ENCODE results near the gene FREM3. TPM values are rescaled to one million over a fixed set of nuclear protein-coding genes. Genes with fewer than 3 reads are reported as not detected.
"Not testable (repeated sequence)": the region's sequence is repeated elsewhere in the genome, so short reads cannot be mapped to it uniquely, and the experiment has no call there.

The FREM3 gene
- total RNA-seq, 2 experiments from 2014 or later: not detected

GRCh38 chr4:143726714-143727113 lies 26.2 kb upstream of the FREM3 start:
- intact Hi-C loops (cut with DNase I, micrococcal nuclease): no loop called here
- H3K36me3 Mint-ChIP-seq (ENCODE audit: low read depth): no peaks in the 10 kb centered on the region
- ChIA-PET POLR2A (no interaction called here), CTCF (no interaction called here)
- H3K4me1 Mint-ChIP-seq (ENCODE audit: low read depth): no peaks in the 10 kb centered on the region
- Histone ChIP-seq H3K4me3 (ENCODE audit: low read length) (no peak overlapping the region), H3K4me1 (ENCODE audit: insufficient read depth, low read length) (no peaks in the 10 kb centered on the region), H3K36me3 (ENCODE audit: insufficient read depth, low read length) (no peaks in the 10 kb centered on the region), H3K27me3 (ENCODE audit: control insufficient read depth in 1 of 2, insufficient read depth in 2 of 2, low read length in 2 of 2) (no peaks in the 10 kb centered on the region), H3K27ac (ENCODE audit: low read depth in 1 of 2, low read length in 2 of 2) (no peak overlapping the region), H3K9me3 (ENCODE audit: control insufficient read depth in 1 of 2, insufficient read depth in 1 of 2, low read length in 2 of 2) (no peaks in the 10 kb centered on the region)
- TF ChIP-seq CTCF (IDR thresholded peaks at IDR 0.05): no peak
- H3K4me3 Mint-ChIP-seq: no peak overlapping the region
- no peak for DNase-seq
- no peaks in the 10 kb centered on the region for H3K9me3 Mint-ChIP-seq
- no peak overlapping the region for H3K27ac Mint-ChIP-seq
- no peaks in the 10 kb centered on the region for H3K27me3 Mint-ChIP-seq
- no peak for ATAC-seq (ENCODE audit: poor library complexity)

- no peaks in the 10 kb centered on the region for H3K27me3 Mint-ChIP-seq
- no peak for DNase-seq
- intact Hi-C loops (cut with DNase I, micrococcal nuclease): no loop called here
- ATAC-seq (ENCODE audit: poor library complexity): no peak
- ChIA-PET CTCF (no interaction called here), POLR2A (no interaction called here)
- Histone ChIP-seq H3K9me3 (ENCODE audit: control insufficient read depth in 1 of 2, insufficient read depth in 1 of 2, low read length in 2 of 2) (no peaks in the 10 kb centered on the region), H3K27me3 (ENCODE audit: control insufficient read depth in 1 of 2, insufficient read depth in 2 of 2, low read length in 2 of 2) (no peaks in the 10 kb centered on the region), H3K4me1 (ENCODE audit: insufficient read depth, low read length) (no peaks in the 10 kb centered on the region), H3K36me3 (ENCODE audit: insufficient read depth, low read length) (no peaks in the 10 kb centered on the region), H3K4me3 (ENCODE audit: low read length) (no peak overlapping the region), H3K27ac (ENCODE audit: low read depth in 1 of 2, low read length in 2 of 2) (no peak overlapping the region)
- no peak overlapping the region for H3K27ac Mint-ChIP-seq
- no peaks in the 10 kb centered on the region for H3K36me3 Mint-ChIP-seq (ENCODE audit: low read depth)
- H3K4me1 Mint-ChIP-seq (ENCODE audit: low read depth): no peaks in the 10 kb centered on the region
- no peaks in the 10 kb centered on the region for H3K9me3 Mint-ChIP-seq
- TF ChIP-seq CTCF (IDR thresholded peaks at IDR 0.05): no peak
- H3K4me3 Mint-ChIP-seq: no peak overlapping the region
These were observed 20.8 kb upstream of the FREM3 start for GRCh38 chr4:143721317-143721716.

DNA sequence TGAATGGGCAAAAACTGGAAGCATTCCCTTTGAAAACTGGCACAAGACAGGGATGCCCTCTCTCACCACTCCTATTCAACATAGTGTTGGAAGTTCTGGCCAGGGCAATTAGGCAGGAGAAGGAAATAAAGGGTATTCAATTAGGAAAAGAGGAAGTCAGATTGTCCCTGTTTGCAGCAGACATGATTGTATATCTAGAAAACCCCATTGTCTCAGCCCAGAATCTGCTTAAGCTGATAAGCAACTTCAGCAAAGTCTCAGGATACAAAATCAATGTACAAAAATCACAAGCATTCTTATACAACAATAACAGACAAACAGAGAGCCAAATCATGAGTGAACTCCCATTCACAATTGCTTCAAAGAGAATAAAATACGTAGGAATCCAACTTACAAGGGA lies 18.3 kb upstream of the FREM3 start:
- H3K4me1 ChIP-seq (ENCODE audit: insufficient read depth, low read length); POLR2A ChIA-PET; DNase-seq; H3K4me3 Mint-ChIP-seq; H3K27ac ChIP-seq (ENCODE audit: low read depth in 1 of 2, low read length in 2 of 2); ATAC-seq (ENCODE audit: poor library complexity); intact Hi-C loops (cut with DNase I, micrococcal nuclease); H3K9me3 ChIP-seq (ENCODE audit: control insufficient read depth in 1 of 2, insufficient read depth in 1 of 2, low read length in 2 of 2); H3K4me1 Mint-ChIP-seq (ENCODE audit: low read depth); H3K9me3 Mint-ChIP-seq; H3K27ac Mint-ChIP-seq; H3K4me3 ChIP-seq (ENCODE audit: low read length); H3K36me3 ChIP-seq (ENCODE audit: insufficient read depth, low read length); H3K27me3 ChIP-seq (ENCODE audit: control insufficient read depth in 1 of 2, insufficient read depth in 2 of 2, low read length in 2 of 2); H3K36me3 Mint-ChIP-seq (ENCODE audit: low read depth); H3K27me3 Mint-ChIP-seq; CTCF ChIA-PET: not testable (repeated sequence)

GRCh38 chr4:143713955-143714625 lies 13.6 kb upstream of the FREM3 start:
- Histone ChIP-seq H3K36me3 (ENCODE audit: insufficient read depth, low read length) (no peaks in the 10 kb centered on the region), H3K9me3 (ENCODE audit: control insufficient read depth in 1 of 2, insufficient read depth in 1 of 2, low read length in 2 of 2) (no peaks in the 10 kb centered on the region), H3K4me1 (ENCODE audit: insufficient read depth, low read length) (no peaks in the 10 kb centered on the region), H3K27me3 (ENCODE audit: control insufficient read depth in 1 of 2, insufficient read depth in 2 of 2, low read length in 2 of 2) (no peaks in the 10 kb centered on the region), H3K27ac (ENCODE audit: low read depth in 1 of 2, low read length in 2 of 2) (no peak overlapping the region), H3K4me3 (ENCODE audit: low read length) (no peak overlapping the region)
- CTCF ChIA-PET: no interaction called here
- Mint-ChIP-seq H3K4me3 (no peak overlapping the region), H3K27me3 (peaks cover 4% of the 10 kb centered on the region), H3K9me3 (no peaks in the 10 kb centered on the region), H3K4me1 (ENCODE audit: low read depth) (no peaks in the 10 kb centered on the region), H3K36me3 (ENCODE audit: low read depth) (no peaks in the 10 kb centered on the region), H3K27ac (no peak overlapping the region)
- ATAC-seq (ENCODE audit: poor library complexity) (no peak), DNase-seq (no peak)
- intact Hi-C loops (cut with DNase I, micrococcal nuclease): no loop called here
- TF ChIP-seq CTCF (IDR thresholded peaks at IDR 0.05): no peak
- POLR2A ChIA-PET: no interaction called here

Data from CD4-positive, alpha-beta T cell (primary cell).